GM19043 (cell line): ENCODE results near the gene ETV5.
"Not testable (repeated sequence)": the region's sequence is repeated elsewhere in the genome, so short reads cannot be mapped to it uniquely, and the experiment has no call there.

Source experiments
- ATAC-seq: cut with Tn5 transposase; IDR thresholded peaks from one replicate; pipeline ENCODE4 v1.9.1; 2021; ENCODE audit warnings: low read depth; ENCODE audit not compliant: unreplicated experiment

The ETV5 gene

DNA sequence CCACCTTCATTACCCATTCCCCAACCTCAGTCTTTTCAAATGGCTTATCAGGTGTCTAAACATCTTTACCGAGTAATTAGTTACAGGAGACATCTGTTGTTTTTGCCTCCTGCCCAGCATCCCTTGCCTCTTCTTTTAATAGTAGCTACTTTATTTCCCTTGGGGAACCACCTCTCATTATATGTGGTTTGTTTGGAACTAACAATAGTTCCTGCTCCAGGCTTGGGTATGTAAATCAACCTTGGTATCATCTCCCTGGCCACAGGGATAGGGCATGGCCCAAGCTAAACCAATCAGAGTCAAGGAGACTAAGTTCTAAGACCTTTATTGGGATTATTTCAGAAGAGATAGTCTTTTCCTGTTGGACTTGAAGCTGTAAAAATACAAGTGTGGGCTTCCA, 76.6 kb downstream of the ETV5 start:
- no peak for ATAC-seq

DNA sequence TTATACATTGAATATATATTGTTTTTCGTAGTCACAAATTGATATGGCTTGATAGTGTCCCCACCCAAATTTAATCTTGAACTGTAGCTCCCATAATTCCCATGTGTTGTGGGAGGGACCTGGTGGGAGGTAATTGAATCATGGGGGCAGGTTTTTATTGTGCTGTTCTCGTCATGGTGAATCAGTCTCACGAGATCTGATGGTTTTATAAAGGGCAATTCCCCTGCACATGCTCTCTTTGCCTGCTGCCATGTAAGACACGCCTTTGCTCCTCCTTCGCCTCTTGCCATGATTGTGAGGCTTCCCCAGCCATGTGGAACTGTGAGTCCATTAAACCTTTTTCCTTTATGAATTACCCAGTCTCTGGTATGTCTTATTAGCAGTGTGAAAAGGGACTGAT, 82.9 kb downstream of the ETV5 start:
- ATAC-seq = not testable (repeated sequence)

- no peak for ATAC-seq
Observed at GRCh38 chr3:186025161-186025560, 83.7 kb downstream of the ETV5 start.

- ATAC-seq = no peak
Observed at GRCh38 chr3:186024210-186024609, 84.7 kb downstream of the ETV5 start.

DNA sequence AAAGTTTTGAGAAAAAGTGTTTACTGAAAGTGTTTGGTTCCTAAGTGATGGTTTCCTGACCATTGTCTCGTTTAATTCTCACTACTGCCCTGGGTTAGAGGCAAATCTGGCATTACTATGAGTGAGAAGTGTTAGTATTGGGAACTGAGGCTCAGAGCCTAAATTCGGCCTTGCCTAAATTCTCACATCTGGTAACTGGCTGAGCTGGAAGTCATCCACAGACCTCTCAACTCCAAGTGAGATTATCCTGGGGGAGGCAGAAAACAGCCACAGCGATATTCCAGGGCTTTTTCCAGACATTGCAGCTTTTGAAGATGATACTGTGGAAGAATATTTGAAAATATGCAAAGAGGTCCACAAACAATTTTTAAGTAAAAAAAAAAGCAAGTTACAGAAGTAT, 86.0 kb downstream of the ETV5 start:
- ATAC-seq = no peak

- ATAC-seq = no peak
Observed at GRCh38 chr3:186021673-186022362, 87.1 kb downstream of the ETV5 start.

GRCh38 chr3:186021250-186021649, 87.6 kb downstream of the ETV5 start:
- ATAC-seq = not testable (repeated sequence)

DNA sequence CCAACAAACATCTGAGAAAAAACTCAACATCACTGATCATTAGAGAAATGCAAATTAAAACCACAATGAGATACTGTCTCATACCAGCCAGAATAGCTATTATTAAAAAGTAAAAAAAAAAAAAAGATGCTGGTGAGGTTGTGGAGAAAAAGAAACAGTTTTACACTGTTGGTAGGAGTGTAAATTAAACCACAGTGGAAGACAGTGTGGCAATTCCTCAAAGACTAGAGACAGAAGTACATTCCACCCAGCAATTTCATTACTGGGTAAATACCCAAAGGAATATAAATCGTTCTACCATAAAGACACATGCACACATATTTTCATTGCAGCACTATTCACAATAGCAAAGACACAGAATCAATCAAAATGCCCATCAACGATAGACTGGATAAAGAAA, 89.6 kb downstream of the ETV5 start:
- not testable (repeated sequence) for ATAC-seq

DNA sequence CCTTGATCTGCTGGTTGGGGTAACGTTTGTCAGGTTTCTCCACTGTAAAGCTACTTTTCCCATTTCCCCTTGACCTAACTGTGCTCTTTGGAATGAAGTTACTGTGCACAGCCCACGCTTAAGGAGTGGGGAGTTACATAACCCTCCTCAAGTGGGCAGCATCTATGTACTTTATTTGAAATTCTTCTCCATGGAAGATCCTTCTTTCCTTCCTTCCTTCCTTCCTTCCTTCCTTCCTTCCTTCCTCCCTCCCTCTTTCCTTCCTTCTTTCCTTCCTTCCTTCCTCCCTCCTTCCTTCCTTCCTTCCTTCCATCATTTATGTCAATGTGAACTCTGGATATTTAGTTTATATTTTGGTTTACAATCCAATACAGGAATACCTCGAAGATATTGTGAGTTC, 94.0 kb downstream of the ETV5 start:
- no peak for ATAC-seq

DNA sequence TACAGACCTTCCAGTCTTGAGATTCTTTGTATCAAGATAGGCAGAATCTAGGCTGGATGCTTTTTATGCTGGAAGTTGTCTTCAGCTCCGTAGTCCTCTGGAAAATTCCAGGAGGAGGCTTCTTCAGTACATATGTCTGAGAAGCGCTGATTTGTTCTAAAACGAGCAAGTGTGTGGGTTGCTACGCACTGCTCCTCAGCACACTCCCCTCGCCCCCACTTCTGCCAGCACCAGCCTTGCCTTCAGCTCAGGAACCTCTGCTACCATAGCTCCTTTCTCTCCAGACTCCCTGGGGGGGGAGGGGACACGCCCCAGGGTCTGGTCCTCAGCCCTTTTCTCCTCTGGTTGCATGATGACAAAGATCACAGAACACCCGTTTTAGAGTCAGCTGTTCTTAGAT, 95.6 kb downstream of the ETV5 start:
- no peak for ATAC-seq

- no peak for ATAC-seq
Observed at GRCh38 chr3:186012137-186012536, 96.8 kb downstream of the ETV5 start.

DNA sequence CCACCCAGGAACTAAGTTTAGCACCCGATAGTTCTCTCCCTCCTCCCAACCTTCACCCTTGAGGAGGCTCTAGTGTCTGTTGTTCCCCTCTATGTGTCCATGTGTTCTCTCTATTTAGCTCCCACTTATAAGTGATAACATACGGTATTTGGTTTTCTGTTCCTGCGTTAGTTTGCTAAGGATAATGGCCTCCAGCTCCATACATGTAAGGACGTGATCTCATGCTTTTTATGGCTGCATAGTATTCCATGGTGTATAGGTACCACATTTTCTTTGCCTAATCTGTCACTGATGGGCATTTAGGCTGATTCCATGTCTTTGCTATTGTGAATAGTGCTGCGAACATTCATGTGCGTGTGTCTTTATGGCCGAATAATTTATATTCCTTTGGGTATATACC, 104.2 kb downstream of the ETV5 start:
- ATAC-seq = no peak

DNA sequence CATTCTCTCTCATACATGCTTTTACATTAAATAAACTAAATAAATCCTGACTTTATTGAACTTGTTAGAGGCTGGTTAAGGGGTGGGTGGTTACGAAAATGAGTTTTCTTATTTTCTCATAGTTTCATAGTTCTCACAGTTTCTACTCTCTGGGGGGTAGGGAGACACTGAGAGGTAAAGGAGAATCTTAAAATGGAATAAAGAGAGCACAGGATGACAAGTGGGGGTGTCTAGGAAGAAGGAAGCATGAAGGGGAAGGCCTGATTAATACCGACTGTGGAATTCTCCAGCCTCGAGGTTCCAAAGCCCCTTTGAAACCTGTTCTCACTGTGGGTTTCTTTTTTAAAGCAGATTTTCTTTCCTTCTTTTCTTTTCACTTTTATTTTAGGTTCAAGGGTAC, 104.7 kb downstream of the ETV5 start:
- no peak for ATAC-seq

- no peak for ATAC-seq
Observed at GRCh38 chr3:186003610-186004009, 105.3 kb downstream of the ETV5 start.

DNA sequence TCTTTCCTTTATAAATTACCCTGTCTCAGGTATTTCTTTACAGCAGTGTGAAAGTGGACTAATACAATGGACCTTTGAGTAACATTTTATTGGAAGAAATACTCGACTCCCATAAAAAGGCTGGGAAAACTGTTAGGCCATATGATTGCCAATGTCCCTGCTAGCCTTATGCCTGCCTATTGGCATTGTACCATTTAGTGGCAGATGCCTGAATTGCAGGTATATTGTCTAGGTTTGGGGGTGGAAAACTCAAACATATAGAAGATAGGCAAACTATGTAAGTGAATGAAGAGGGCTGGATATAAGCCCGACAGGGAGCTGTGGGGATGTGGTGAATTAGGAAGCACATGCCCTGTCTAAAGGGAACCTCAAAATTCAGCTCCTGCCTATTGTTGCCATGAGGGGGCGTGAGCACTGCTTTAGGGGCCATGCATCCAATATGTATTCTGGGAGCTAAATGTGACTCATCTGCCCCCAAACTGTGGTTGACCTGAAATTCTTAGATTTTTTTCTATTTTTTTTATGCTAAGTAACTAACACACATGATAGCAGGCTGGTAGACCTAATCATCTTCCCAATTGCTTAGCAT, 105.9 kb downstream of the ETV5 start:
- no peak for ATAC-seq

GRCh38 chr3:186001842-186002241, 107.0 kb downstream of the ETV5 start:
- ATAC-seq = no peak

- no peak for ATAC-seq
Observed at GRCh38 chr3:185999221-185999620, 109.7 kb downstream of the ETV5 start.

DNA sequence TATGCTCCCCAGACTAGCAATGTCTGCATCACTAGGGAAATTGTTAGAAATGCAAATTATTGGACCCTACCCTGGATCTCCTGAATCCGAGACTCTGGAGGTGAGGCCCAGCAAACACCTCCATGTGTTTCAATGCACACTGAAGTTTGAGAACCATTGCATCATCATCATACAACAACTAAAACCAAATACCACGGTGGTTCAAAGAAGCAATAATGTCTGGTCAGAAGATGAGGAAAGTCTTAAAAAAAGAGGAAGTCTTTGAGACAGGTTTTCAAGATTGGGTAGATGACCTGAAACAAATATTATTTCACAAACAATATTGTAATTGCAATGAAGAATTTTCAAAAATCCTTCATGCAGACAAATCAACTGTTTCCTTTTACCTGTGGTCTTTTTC, 110.8 kb downstream of the ETV5 start:
- ATAC-seq = no peak

DNA sequence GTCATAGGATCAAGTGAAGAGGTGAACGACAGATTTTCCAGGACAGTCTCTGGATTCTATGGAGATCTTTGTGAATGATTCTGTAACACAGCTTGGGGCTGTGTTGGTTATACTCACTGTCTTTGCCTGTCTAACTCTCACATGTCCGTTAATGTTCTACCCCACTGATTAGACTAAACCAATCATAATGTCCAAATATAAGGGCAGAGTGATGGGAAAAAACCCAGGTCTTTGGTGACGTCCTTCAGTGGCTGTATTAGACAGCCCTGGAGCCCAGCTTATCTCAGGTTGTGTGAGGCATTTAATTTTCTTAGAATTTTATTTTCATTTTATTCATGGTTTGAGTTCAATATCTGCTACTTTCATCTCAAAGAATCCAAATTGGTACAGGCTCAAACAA, 111.8 kb downstream of the ETV5 start:
- ATAC-seq = no peak
